GM18505 (cell line): ENCODE results near the gene CCDC121.
A peak's percentile ranks its signal among the peaks of the same experiment; 100 is the strongest.

Source experiments
- ATAC-seq: cut with Tn5 transposase; IDR thresholded peaks from one replicate; pipeline ENCODE4 v1.9.1; 2021; ENCODE audit not compliant: unreplicated experiment
- POLR2A ChIP-seq: IDR thresholded peaks from 4 replicates; pipeline ENCODE4 v1.6.1; 2011; ENCODE audit warnings: borderline replicate concordance; ENCODE audit not compliant: insufficient read depth, insufficient read length; ENCODE audit errors: extremely low read depth

Gene CCDC121, protein sequence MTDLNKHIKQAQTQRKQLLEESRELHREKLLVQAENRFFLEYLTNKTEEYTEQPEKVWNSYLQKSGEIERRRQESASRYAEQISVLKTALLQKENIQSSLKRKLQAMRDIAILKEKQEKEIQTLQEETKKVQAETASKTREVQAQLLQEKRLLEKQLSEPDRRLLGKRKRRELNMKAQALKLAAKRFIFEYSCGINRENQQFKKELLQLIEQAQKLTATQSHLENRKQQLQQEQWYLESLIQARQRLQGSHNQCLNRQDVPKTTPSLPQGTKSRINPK

DNA sequence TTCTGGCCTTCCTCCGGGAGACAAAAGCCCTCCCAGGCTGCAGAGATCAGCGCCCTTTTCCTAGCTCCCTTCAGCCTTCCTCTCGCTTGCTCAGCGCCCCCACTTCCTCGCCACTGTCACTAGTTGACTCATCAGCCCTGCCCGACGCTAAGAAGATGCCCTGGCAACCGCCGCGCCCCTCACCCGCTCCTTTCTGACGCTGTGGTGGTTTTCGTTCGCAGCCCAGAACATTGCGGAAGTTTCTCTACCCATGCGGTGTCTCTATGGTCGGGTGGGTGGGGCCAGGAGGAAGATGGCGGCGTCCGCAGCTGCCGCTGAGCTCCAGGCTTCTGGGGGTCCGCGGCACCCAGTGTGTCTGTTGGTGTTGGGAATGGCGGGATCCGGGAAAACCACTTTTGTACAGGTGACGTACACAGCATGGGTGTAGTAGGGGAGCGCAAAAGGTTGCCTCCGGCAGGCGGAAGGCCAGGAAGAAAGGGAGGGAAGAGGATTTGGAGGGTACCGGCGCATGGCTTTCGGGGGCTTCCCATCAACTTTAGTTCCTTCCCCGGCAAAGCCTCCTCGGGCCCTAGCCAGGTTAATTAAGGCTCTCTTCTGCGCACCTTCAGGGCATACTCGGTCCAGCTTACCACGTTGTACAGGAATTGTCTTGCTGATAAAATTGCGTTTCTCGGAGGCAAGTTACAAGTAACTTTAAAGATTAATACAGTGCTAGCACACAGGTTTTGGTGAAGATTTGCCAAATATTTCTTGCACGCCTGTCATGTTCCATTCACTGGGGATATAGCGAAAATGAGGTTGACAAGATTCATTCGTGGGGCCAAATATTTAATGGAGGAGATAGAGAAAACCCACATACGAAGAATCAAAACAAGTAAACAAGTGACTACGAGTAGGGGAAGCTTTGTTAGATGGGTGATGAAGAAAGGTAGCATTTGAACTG, at the start of gene CCDC121, which contains the start of gene GPN1:
TSS of gene CCDC121 (minus strand) at position 246 of the 943 bp plus-strand sequence. CDS start 1,213 bp downstream, outside the sequence.
TSS of gene GPN1 (plus strand) at position 284 of the 943 bp plus-strand sequence. CDS start at position 293, 9 bp downstream.
- peak; percentile 96 for ATAC-seq

DNA sequence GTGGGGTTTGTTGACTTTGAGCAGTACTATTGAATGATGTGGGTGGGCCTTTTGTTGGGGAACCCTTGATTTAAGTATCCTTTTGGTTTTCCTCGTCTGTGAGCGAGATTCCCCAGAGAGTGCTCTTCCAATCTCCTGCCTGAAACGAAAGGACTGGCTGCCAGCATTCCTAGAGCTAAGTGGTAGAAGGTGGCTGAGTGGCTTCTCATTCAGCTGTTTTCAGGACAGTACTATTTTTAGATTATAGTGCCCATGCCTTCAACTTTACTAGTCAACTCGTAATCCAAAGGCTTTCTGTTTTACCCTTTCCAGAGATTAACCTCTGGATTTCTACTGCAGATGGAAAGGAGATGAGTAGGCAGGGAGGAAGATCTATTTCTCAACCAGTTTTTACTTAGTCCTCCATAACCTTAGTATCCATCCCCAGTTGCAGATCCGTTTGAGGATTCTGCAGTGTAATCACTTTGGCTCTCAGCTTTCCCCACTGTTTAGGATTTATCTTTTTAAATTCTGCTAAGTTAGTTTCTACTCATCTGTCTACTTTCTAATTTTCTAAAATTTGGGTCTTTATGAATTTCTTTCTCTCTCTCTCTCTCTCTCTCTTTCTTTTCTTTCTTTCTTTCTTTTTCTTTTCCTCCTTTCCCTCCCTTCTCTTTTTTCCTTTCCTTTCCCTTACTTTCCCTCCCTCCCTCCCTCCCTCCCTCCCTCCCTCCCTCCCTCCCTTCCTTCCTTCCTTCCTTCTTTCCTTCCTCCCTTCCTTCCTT, 44.1 kb upstream of the CCDC121 start:
- no peak for ATAC-seq
- TF ChIP-seq POLR2A, result no peak

More for the DNA sequence above, at the start of gene CCDC121, which contains the start of gene GPN1:
- TF ChIP-seq POLR2A, result peak; percentile 99

DNA sequence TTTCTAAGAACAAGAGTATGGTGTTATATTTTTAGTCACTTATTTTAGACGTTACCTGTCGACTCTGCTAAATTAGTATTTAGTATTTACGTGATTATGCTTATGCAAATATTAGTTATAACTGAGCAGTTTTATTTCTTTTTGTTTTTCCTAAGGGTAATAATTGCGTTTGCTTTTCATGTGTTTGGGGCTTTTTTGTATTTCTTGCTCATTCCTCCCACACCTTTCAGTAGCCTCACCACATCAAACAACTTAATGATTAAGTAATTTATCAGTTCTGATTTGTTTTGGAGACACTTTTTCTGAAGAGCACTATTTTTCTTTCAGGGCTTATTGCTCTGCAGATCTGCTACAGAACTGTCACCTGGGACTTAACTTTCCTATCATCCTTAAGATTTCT, 42.4 kb upstream of the CCDC121 start:
- no peak for ATAC-seq

DNA sequence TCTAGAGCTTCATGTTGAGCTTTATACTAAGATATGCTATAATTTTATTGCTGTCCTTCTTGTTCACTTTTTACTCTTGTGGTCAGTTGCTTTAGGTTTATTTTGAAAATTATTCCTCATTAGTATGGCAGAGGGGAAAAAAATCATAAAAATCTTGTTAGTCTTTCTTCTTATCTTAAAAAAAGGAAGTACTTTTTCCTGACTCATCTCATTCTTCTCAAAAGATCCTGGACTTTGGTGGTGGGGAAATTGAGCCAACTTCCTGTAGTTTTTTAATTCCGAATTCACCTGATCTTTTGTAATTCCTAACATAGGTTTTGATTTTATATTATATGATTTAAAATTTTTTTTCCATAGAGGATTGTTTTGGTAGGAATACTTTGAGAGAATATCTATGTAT, 38.6 kb upstream of the CCDC121 start:
- TF ChIP-seq POLR2A, result no peak
- ATAC-seq, result no peak

More for the DNA sequence above, 42.4 kb upstream of the CCDC121 start:
- TF ChIP-seq POLR2A, result no peak

DNA sequence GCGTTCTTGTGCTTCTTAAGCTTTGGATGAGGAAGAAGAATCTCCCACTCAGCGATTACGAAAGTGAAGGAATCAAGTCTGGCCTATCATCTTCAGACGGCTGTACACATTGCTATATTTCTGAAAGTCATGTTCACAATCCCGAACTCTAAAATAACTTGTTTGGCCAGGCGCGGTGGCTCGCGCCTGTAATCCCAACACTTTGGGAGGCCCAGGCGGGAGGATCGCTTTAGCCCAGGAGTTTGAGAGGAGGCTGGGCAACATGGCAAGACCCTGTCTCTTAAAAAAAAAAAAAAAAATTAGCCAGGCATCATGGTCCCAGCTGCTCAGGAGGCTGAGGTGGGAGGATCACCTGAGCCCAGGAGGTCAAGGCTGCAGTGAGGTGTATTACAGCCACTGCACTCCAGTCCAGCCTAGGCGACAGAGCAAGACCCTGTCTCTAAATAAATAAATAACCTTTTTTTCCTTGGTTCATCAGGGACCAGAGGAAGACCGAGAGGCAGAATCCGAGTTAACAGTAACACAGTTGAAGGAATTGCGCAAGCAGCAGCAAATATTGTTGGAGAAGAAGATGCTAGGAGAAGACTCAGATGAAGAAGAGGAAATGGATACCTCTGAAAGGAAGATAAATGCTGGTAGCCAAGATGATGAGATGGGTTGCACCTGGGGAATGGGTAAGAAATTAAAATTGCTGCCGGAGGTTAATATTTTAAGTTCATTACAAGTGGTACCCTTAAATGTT, 36.0 kb upstream of the CCDC121 start:
- ATAC-seq, result no peak
- no peak for TF ChIP-seq POLR2A

DNA sequence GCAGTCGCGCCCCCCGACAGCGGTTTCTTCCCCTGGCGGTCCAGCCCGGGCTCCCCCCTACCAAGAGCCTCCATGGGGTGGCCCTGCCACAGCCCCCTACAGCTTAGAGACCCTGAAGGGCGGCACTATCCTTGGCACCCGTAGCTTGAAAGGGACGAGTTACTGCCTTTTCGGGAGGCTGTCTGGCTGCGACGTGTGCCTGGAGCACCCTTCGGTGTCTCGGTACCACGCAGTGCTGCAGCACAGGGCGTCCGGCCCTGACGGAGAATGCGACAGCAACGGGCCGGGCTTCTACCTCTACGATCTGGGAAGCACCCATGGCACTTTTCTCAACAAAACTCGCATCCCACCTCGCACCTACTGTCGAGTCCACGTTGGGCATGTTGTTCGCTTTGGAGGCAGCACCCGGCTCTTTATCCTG, 35.4 kb upstream of the CCDC121 start:
- ATAC-seq, result no peak
- TF ChIP-seq POLR2A, result no peak

DNA sequence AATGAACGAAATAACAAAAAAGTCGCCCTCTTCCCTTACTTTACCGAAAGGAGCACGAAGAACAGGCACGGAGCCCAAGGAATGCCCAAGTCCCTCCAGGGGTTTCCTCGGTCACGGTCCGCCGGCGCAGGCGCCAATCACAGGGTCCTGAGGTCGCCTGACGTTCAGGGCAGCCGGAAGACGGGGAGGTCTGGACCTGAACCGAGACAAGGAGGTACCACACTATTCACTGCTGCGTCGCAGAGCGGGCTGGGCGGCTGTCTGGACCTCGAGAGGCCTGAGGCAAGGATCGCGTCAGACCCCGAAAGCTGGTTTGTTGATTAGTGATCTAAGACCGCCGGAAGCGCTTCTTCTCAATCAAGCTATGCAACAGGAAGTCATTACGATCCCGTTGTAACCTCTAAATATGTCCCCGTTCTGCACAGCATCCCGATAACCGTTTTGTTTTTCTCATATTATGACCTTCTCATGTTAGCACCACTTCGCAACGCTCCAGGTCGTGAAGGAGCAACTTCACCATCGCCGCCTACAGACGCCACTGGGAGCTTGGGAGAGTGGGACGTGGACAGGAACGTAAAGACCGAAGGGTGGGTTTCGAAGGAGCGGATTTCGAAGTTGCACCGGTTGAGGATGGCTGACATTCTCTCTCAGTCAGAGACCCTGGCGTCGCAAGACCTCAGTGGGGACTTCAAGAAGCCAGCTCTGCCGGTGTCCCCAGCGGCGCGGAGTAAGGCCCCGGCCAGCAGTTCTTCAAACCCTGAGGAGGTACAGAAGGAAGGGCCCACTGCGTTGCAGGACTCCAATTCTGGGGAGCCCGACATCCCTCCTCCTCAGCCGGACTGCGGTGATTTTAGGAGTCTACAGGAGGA, 34.7 kb upstream of the CCDC121 start, which contains the start of the genes SLC4A1AP and SUPT7L:
TSS of gene SLC4A1AP (plus strand) at position 605 of the 869 bp plus-strand sequence. CDS start at position 631, 26 bp downstream.
TSS of gene SUPT7L (minus strand) at position 330 of the 869 bp plus-strand sequence. CDS start 1,422 bp downstream, outside the sequence.
- TF ChIP-seq POLR2A, result peak; percentile 80
- peak; percentile 71 for ATAC-seq

DNA sequence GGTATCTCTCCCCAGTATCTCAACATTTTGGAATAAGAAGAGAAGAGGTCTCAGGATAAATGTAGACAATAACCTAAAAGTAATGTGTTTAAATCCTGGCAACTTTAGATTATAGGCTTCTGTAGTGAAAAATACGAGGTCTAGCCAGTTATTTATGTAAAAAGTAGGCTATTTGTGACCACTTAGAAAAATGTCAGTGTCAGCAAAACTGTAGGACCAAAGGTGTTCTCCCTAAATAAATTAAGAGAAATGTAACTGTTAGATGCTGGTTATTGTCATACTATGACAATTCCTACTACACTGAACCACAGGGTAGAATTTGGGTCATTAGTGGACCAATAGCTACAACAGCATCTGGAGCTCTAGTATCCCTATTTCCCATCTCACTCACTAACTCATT, 32.6 kb upstream of the CCDC121 start:
- no peak for ATAC-seq
- TF ChIP-seq POLR2A, result no peak

DNA sequence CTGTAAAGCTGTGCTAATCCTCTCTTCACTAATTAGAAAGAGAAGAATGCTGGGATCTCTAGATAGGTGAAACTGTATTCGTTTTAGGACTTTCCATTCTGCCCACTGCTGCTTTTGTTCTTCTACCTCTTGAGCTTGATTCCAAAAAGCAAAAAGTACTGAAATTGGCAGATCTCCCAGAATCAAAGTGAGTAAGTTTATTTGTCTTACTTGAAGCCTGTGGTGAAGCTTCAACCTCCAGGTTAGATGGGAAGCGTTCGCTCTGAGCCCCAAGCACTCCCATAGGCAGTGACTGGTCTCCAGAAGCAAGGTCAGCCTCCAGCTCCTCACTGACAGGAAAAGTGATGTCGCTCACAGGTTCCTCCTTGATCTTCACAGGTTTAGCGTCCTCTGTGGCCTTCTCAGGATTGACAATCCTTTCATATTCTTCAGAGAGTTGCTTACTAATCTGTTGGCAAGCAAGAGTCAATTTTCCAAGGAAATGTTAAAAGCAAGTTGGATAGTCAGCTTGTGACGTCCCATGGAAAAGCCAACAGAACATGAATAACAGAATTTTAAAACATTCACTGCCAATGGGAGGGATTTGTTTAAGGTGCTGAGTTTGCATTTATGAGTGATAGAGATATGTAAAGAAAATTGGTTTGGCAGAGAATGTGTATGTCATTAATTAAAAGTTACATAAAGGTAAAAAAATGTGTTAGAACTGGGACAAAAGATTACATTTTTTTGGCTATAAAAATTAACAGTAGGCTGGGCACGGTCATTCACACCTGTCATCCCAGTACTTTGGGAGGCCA, 26.5 kb upstream of the CCDC121 start:
- no peak for TF ChIP-seq POLR2A
- no peak for ATAC-seq

DNA sequence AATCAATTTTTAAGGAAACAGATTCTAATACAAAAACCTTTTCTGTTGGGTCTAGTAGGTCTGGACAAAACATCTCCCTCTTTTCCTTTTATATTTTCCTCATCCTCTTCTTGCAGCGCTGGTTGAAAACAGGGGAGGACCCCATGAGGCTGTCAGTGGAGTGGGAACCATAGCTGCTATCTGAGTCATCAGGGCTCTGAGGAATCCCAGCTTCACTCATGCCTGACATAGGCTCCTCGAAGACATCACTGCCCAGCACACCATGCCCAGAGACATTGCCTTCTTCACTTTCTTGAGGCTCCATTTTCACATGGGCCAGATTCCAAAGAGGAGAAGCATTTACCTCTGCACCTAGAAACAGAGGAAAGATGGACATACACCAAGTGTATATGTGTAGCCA, 24.6 kb upstream of the CCDC121 start:
- no peak for TF ChIP-seq POLR2A
- ATAC-seq, result no peak
